Right lobe of liver (tissue), 6 donors: ENCODE data around the gene ZBTB9. TPM values are rescaled to one million over a fixed set of nuclear protein-coding genes. Genes with fewer than 3 reads are reported as not detected.

Experiments
- ATAC-seq, 4 donors: fragments of 200-7000 bp; cut with Tn5 transposase; one replicate each; pipeline ENCODE4 v1.9.1; 2020; ENCODE audit warnings: mild to moderate bottlenecking in 4 of 4, moderate library complexity in 4 of 4
- DNase-seq, 3 donors: peaks; one replicate each; pipeline ENCODE4 v3.0.0-alpha.2; 2020
- H3K27ac ChIP-seq, 3 donors: fragments of 200-600 bp; one replicate each; pipeline ENCODE4 v1.8.0; 2022
- H3K27me3 ChIP-seq, 2 donors: fragments of 200-600 bp; one replicate each; pipeline ENCODE4 v1.8.0; 2022
- H3K36me3 ChIP-seq, 4 donors: fragments of 200-600 bp; sonication (generic) in 1 of 4; one replicate each; pipeline versions ENCODE4 v1.5.1 to v1.8.0; 2017 to 2022; ENCODE audit warnings: control low read depth in 1 of 4
- H3K4me1 ChIP-seq, 4 donors: fragments of 200-600 bp; sonication (generic) in 1 of 4; one replicate each; pipeline versions ENCODE4 v1.5.1 to v1.8.0; 2017 to 2022; ENCODE audit warnings: control low read depth in 1 of 4
- H3K4me3 ChIP-seq, 3 donors: fragments of 200-600 bp; one replicate each; pipeline ENCODE4 v1.8.0; 2022
- H3K9me3 ChIP-seq, 4 donors: fragments of 200-600 bp; sonication (generic) in 1 of 4; one replicate each; pipeline versions ENCODE4 v1.5.1 to v1.8.0; 2017 to 2022; ENCODE audit warnings: control low read depth in 1 of 4
- POLR2A ChIP-seq: fragments of 450-650 bp; IDR thresholded peaks from one replicate; pipeline ENCODE4 v1.6.1; 2017; ENCODE audit warnings: antibody characterized with exemption, mild to moderate bottlenecking
- WGBS: methylation state at CpG from one replicate; pipeline ENCODE4 v1.1.6; 2018; ENCODE audit warnings: low coverage, low lambda C conversion rate; ENCODE audit not compliant: insufficient coverage; ENCODE audit errors: missing lambda C conversion rate; 5-methylcytosine and 5-hydroxymethylcytosine counted together
- intact Hi-C, 2 donors: fragments of 100-400 bp; cut with DNase I; formaldehyde crosslinking; loops; one replicate each; pipeline versions ENCODE4 v1.11.2 to v1.14.1; 2022
- total RNA-seq, 6 experiments: library from RNA; depleted of rRNA in 2 of 6; stranded (reverse); fragments of >200 nt in 2 of 6; fragmentation: NEBNext Ultra II Directional in 3 of 6; extraction: Animal tissue kit (Norgen Biotek cat#: 25700) in 3 of 6; gene quantifications; one replicate each; pipeline versions ENCODE4 v1.1.0 to v1.2.4, GENCODE V29; 2016 to 2023
- TF ChIP-seq, protein P1 (sequence below), 4 donors: fragments of 200-600 bp in 3 of 4; fragments of 450-650 bp in 1 of 4; IDR thresholded peaks; one replicate each; pipeline versions ENCODE4 v1.5.1 to v1.8.0; 2016 to 2022; ENCODE audit warnings: antibody characterized with exemption in 4 of 4, mild to moderate bottlenecking in 2 of 4
- donor health status: DM: no; HTN: yes; CAD: no.
- donor health status: DM: no; HTN: no; CAD: no.
- donor health status: DM: no; HTN: no; CAD: no.
- donor health status: DM: no; HTN: yes; CAD: no.
- donor health status: DM: no; HTN: yes; CAD: no.

Gene ZBTB9
- total RNA-seq, 6 experiments from 2014 or later: 2.5 to 3.8 (median 2.9) TPM

DNA sequence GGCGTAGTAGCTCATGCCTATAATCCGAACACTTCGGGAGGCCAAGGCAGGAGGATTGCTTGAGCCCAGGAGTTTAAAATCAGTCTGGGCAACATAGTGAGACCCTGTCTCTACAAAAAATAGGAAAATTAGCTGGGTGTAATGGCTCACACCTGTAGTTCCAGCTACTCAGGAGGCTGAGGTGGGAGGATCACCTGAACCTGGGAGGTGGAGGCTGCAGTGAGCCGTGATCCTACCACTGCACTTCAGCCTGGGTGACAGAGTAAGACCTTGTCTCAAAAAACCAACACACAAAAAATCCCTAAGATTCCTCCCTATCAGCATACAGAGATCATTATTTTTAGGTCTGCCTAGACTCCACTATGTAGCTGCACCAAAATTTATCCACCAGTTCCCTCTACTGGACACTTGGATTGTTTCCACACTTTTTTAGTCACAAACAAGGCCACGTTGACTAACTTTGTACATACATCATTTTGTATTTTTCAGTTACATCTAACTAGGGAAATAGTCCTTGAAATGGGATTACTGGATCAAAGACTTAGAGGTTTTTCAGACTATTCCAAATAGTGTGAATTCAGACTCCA lies 47.2 kb upstream of the ZBTB9 start:
- 73% methylated on average over 4 of the region's 5 CpGs for WGBS
- no peak for TF ChIP-seq POLR2A
- TF ChIP-seq, protein P1, sequence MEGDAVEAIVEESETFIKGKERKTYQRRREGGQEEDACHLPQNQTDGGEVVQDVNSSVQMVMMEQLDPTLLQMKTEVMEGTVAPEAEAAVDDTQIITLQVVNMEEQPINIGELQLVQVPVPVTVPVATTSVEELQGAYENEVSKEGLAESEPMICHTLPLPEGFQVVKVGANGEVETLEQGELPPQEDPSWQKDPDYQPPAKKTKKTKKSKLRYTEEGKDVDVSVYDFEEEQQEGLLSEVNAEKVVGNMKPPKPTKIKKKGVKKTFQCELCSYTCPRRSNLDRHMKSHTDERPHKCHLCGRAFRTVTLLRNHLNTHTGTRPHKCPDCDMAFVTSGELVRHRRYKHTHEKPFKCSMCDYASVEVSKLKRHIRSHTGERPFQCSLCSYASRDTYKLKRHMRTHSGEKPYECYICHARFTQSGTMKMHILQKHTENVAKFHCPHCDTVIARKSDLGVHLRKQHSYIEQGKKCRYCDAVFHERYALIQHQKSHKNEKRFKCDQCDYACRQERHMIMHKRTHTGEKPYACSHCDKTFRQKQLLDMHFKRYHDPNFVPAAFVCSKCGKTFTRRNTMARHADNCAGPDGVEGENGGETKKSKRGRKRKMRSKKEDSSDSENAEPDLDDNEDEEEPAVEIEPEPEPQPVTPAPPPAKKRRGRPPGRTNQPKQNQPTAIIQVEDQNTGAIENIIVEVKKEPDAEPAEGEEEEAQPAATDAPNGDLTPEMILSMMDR (IDR thresholded peaks at IDR 0.05): peak in 3 of 4 donors; percentile 16 to 26 (median 23)
- no peak for DNase-seq
- H3K4me1 ChIP-seq: peaks cover 0 to 8% (median 4%) of the 10 kb centered on the region in 4 donors
- no peaks in the 10 kb centered on the region for H3K27me3 ChIP-seq
- intact Hi-C loops: no loop called here
- no peaks in the 10 kb centered on the region for H3K36me3 ChIP-seq
- no peaks in the 10 kb centered on the region for H3K9me3 ChIP-seq
- ATAC-seq: no peak
- no peak overlapping the region for H3K4me3 ChIP-seq
- no peak overlapping the region for H3K27ac ChIP-seq

DNA sequence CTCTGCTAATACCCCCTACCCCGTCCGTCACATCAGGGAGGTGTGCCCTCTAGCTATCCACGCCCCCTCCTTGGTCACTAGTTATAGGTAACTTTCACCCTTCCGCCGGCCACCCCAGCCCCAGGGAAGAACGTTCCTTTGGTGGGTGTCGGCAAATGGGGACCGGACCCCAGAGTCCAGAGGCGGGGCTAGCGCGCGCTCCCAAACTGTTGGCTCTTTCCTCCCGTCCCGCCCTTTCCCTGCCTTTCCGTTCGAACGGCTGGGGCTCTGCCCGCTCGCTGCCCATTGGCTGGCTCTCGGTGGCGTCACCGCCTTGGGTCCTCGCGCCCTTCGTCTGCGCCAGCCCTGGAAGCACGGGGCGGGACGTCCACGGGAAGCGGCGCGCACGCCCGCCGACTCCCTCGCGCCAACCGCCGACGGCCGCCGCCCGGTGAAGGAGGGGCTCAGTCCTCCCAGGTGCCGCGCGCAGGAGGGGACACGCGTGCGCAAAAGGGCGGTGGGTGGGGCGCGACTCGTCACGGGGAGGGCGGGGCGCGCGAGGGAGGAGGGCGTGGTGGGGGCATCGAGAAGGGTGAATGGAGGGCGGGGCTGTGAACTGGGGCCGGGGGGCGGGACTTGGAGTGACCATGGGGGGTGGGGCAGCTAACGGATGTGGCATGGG lies 44.2 kb upstream of the ZBTB9 start:
- DNase-seq (peak; percentile 99), ATAC-seq (peak; percentile 83 to 92 (median 89))
- H3K36me3 ChIP-seq: peaks cover 0 to 18% (median 1%) of the 10 kb centered on the region in 4 donors
- TF ChIP-seq, protein P1 (IDR thresholded peaks at IDR 0.05): no peak
- peak; percentile 78 for TF ChIP-seq POLR2A
- H3K27ac ChIP-seq: peak overlapping the region; percentile 93 to 96 (median 94)
- no peaks in the 10 kb centered on the region for H3K27me3 ChIP-seq
- H3K4me1 ChIP-seq: peaks cover 0 to 10% (median 4%) of the 10 kb centered on the region in 4 donors
- 2% methylated on average over 21 of the region's 65 CpGs for WGBS
- no peaks in the 10 kb centered on the region for H3K9me3 ChIP-seq
- H3K4me3 ChIP-seq: peak overlapping the region; percentile 98 to 100 (median 99)
- intact Hi-C loops: no loop called here

DNA sequence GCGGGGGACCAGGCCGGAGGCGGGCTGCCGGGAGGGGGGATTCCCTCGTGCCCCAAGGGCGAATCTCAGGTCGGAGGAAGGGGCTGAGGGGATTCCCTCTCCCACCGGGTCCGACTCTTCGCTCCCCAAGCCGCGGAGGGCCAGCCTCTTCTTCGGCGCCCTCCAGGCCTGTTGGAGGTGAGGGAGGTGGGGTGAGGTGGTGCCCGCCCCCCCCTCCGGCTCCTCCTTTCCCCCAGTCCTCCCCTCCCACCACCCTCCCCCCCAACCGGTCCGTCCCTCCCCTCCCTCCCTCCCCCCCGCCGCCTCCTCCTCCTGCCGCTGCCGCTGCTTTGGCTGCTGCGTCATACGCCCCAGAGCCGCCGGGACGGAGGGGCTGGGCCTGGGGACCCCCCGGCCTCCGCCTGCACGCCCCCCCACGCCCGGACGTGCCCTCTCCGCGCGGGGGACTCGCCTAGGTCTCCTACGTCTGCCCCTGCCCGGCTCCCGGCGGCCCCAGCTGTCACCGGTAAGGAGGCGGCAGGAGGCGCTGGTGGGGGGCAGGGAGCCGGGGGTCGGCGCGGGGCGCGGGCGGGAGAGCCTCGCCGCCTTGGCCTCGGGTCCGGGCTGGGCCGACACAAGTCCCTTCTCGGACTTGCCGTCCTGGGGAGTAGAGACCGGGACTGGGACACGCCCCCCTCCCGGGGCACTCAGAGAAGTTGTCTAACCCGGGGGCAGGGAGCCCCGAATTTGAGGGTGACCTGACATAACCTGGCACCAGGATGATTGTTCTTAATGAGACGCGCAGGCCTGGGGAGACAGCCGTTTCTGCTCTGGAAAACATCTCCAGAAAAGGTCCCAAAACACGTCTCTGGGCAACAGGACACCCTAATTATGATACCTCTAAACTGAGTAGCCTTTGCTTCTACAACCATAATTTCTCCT lies 43.4 kb upstream of the ZBTB9 start, which contains the start of gene PHF1:
TSS of gene PHF1 (plus strand) at position 304 of the 921 bp plus-strand sequence. CDS start 1,250 bp downstream, outside the sequence.
- peaks cover 0 to 22% (median 2%) of the 10 kb centered on the region in 4 donors for H3K36me3 ChIP-seq
- H3K27ac ChIP-seq: peak within 1 kb of the TSS; percentile 93 to 96 (median 94)
- no peaks in the 10 kb centered on the region for H3K27me3 ChIP-seq
- TF ChIP-seq, protein P1 (IDR thresholded peaks at IDR 0.05): no peak
- peak; percentile 52 for TF ChIP-seq POLR2A
- H3K4me1 ChIP-seq: peaks cover 0 to 10% (median 5%) of the 10 kb centered on the region in 4 donors
- under 1% methylated on average over 24 of the region's 67 CpGs for WGBS
- ATAC-seq (peak; percentile 71 to 80 (median 74)), DNase-seq (peak in 1 of 3 donors; percentile 83)
- intact Hi-C loops: no loop called here
- peak within 1 kb of the TSS; percentile 98 to 100 (median 99) for H3K4me3 ChIP-seq
- no peaks in the 10 kb centered on the region for H3K9me3 ChIP-seq

DNA sequence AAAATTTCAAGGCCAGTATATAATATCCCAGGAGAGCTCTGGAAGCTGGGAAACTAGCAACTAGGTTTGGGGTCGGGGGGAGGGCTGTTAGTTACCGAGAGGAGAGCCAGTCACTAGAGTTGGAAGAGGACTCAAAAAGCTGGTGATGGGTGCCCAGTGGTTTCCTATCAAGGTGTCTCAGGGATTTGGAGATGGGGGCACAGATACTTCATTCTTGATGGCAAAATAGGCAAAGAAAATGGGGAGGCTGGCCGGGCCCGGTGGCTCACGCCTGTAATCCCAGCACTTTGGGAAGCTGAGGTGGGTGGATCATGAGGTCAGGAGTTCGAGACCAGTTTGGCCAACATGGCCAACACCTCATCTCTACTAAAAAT lies 42.8 kb upstream of the ZBTB9 start:
- intact Hi-C loops: no loop called here
- H3K9me3 ChIP-seq: no peaks in the 10 kb centered on the region
- no peak for ATAC-seq
- peaks cover 0 to 22% (median 2%) of the 10 kb centered on the region in 4 donors for H3K36me3 ChIP-seq
- DNase-seq: no peak
- H3K27me3 ChIP-seq: no peaks in the 10 kb centered on the region
- peak overlapping the region; percentile 93 to 96 (median 94) for H3K27ac ChIP-seq
- H3K4me3 ChIP-seq: peak overlapping the region; percentile 98 to 100 (median 99)
- peaks cover 0 to 13% (median 6%) of the 10 kb centered on the region in 4 donors for H3K4me1 ChIP-seq
- 18% methylated on average over 2 of the region's 6 CpGs for WGBS
- TF ChIP-seq, protein P1 (IDR thresholded peaks at IDR 0.05): no peak
- TF ChIP-seq POLR2A: no peak
